Measurements from ENCODE around the gene ATP8B3.

DNA sequence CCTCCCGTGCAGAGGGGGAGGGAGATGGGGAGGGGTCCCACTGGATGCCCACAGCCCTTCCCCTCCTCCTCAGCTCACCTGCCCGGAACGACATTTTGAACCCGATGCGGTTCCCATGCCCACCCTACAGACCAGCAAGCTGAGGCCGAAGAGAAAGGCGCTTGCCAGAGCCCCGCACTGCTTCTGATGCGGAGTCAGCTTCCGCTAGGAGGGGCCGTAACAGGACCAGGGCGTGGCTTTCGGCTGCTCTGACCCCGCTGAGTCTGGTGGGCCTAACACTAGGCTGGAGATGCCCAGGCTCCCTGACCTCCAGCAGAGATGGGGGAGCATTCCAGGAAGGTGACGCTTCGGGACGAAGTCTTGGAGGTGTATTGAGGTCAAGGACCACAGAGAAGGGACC lies 52.1 kb downstream of the ATP8B3 start:
- TF ChIP-seq, protein P1, sequence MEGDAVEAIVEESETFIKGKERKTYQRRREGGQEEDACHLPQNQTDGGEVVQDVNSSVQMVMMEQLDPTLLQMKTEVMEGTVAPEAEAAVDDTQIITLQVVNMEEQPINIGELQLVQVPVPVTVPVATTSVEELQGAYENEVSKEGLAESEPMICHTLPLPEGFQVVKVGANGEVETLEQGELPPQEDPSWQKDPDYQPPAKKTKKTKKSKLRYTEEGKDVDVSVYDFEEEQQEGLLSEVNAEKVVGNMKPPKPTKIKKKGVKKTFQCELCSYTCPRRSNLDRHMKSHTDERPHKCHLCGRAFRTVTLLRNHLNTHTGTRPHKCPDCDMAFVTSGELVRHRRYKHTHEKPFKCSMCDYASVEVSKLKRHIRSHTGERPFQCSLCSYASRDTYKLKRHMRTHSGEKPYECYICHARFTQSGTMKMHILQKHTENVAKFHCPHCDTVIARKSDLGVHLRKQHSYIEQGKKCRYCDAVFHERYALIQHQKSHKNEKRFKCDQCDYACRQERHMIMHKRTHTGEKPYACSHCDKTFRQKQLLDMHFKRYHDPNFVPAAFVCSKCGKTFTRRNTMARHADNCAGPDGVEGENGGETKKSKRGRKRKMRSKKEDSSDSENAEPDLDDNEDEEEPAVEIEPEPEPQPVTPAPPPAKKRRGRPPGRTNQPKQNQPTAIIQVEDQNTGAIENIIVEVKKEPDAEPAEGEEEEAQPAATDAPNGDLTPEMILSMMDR (IDR thresholded peaks at IDR 0.05; ENCODE audit: borderline replicate concordance, extremely low read depth, low read length, poor library complexity, severe bottlenecking): no peak
- no peak for TF ChIP-seq EZH2 (IDR thresholded peaks at IDR 0.05; ENCODE audit: borderline replicate concordance, low read depth, low read length, severe bottlenecking)

Measured in DND-41 (cell line).